OCI-LY3 (cell line): ENCODE data around the gene SH3BP5L.

Experiments used
- CTCF ChIP-seq: fragments of 200-600, 300-600 bp; sonication (generic); IDR thresholded peaks from 2 replicates; pipeline ENCODE4 v1.5.1; 2014; ENCODE audit warnings: antibody characterized with exemption, low read length, low read depth
- EZH2phosphoT487 ChIP-seq: fragments of 200-600 bp; shearing (Covaris generic); IDR thresholded peaks from 2 replicates; pipeline ENCODE4 v1.6.1; 2018; ENCODE audit warnings: antibody characterized with exemption, mixed run types, low read depth

- no peak for TF ChIP-seq EZH2phosphoT487
- no peak for TF ChIP-seq CTCF
Observed at GRCh38 chr1:248824701-248825100, 1.0 kb downstream of the SH3BP5L start.
